Stimulated activated memory B cell treated with anti-CD40 and anti-IgM and Interleukin-4, amounts not matched to agents 10 μg/mL and 1 μg/mL and 100 μg/mL, for 72 hours (primary cell): ENCODE measurements around the gene IMMP2L.

Experiments
- ATAC-seq: fragments of 150-1000 bp; cut with Tn5 transposase; 2 replicates; pipeline ENCODE4 v1.10.0; 2021
- H3K27ac Mint-ChIP-seq: one replicate; pipeline ENCODE4 v1.8.0; 2022; ENCODE audit warnings: mild to moderate bottlenecking, mixed read lengths
- H3K27me3 Mint-ChIP-seq: one replicate; pipeline ENCODE4 v1.8.0; 2022; ENCODE audit warnings: mixed read lengths
- H3K36me3 Mint-ChIP-seq: one replicate; pipeline ENCODE4 v1.8.0; 2022; ENCODE audit warnings: mixed read lengths
- H3K4me1 Mint-ChIP-seq: one replicate; pipeline ENCODE4 v1.8.0; 2022; ENCODE audit warnings: mixed read lengths
- H3K4me3 Mint-ChIP-seq: one replicate; pipeline ENCODE4 v1.8.0; 2022; ENCODE audit warnings: mild to moderate bottlenecking, moderate library complexity, mixed read lengths
- H3K9me3 Mint-ChIP-seq: one replicate; pipeline ENCODE4 v1.8.0; 2022; ENCODE audit warnings: mixed read lengths

The IMMP2L gene

GRCh38 chr7:111098926-111099250 is 463.4 kb downstream of the IMMP2L start:
- peaks cover 10% of the 10 kb centered on the region for H3K4me1 Mint-ChIP-seq
- no peak overlapping the region for H3K27ac Mint-ChIP-seq
- no peaks in the 10 kb centered on the region for H3K9me3 Mint-ChIP-seq
- no peaks in the 10 kb centered on the region for H3K36me3 Mint-ChIP-seq
- H3K4me3 Mint-ChIP-seq = no peak overlapping the region
- no peak for ATAC-seq
- no peaks in the 10 kb centered on the region for H3K27me3 Mint-ChIP-seq

GRCh38 chr7:111098011-111098925 is 464.0 kb downstream of the IMMP2L start:
- Mint-ChIP-seq H3K36me3 (no peaks in the 10 kb centered on the region), H3K27ac (no peak overlapping the region), H3K9me3 (no peaks in the 10 kb centered on the region), H3K4me1 (peaks cover 4% of the 10 kb centered on the region), H3K4me3 (no peak overlapping the region), H3K27me3 (no peaks in the 10 kb centered on the region)
- peak; percentile 60 for ATAC-seq

- Mint-ChIP-seq H3K36me3 (no peaks in the 10 kb centered on the region), H3K9me3 (no peaks in the 10 kb centered on the region), H3K27ac (no peak overlapping the region), H3K4me1 (peaks cover 7% of the 10 kb centered on the region), H3K4me3 (no peak overlapping the region), H3K27me3 (no peaks in the 10 kb centered on the region)
- ATAC-seq = no peak
These were observed 465.3 kb downstream of the IMMP2L start for GRCh38 chr7:111096997-111097396.

GRCh38 chr7:111094419-111094818 is 467.9 kb downstream of the IMMP2L start:
- Mint-ChIP-seq H3K4me1 (peaks cover 14% of the 10 kb centered on the region), H3K27me3 (no peaks in the 10 kb centered on the region), H3K27ac (no peak overlapping the region), H3K4me3 (no peak overlapping the region), H3K9me3 (no peaks in the 10 kb centered on the region), H3K36me3 (no peaks in the 10 kb centered on the region)
- no peak for ATAC-seq

GRCh38 chr7:111093496-111093895 is 468.8 kb downstream of the IMMP2L start:
- H3K4me3 Mint-ChIP-seq = no peak overlapping the region
- H3K4me1 Mint-ChIP-seq = peaks cover 15% of the 10 kb centered on the region
- no peaks in the 10 kb centered on the region for H3K36me3 Mint-ChIP-seq
- no peaks in the 10 kb centered on the region for H3K27me3 Mint-ChIP-seq
- H3K9me3 Mint-ChIP-seq = no peaks in the 10 kb centered on the region
- H3K27ac Mint-ChIP-seq = no peak overlapping the region
- ATAC-seq = no peak

GRCh38 chr7:111092406-111093236 is 469.7 kb downstream of the IMMP2L start:
- peaks cover 21% of the 10 kb centered on the region for H3K4me1 Mint-ChIP-seq
- peak overlapping the region; percentile 22 for H3K27ac Mint-ChIP-seq
- ATAC-seq = no peak
- no peaks in the 10 kb centered on the region for H3K9me3 Mint-ChIP-seq
- no peak overlapping the region for H3K4me3 Mint-ChIP-seq
- no peaks in the 10 kb centered on the region for H3K27me3 Mint-ChIP-seq
- H3K36me3 Mint-ChIP-seq = no peaks in the 10 kb centered on the region

GRCh38 chr7:111091593-111092358 is 470.5 kb downstream of the IMMP2L start:
- H3K27me3 Mint-ChIP-seq = no peaks in the 10 kb centered on the region
- no peaks in the 10 kb centered on the region for H3K36me3 Mint-ChIP-seq
- peak overlapping the region; percentile 34 for H3K27ac Mint-ChIP-seq
- ATAC-seq = no peak
- H3K9me3 Mint-ChIP-seq = no peaks in the 10 kb centered on the region
- H3K4me3 Mint-ChIP-seq = no peak overlapping the region
- H3K4me1 Mint-ChIP-seq = peaks cover 21% of the 10 kb centered on the region

- no peaks in the 10 kb centered on the region for H3K27me3 Mint-ChIP-seq
- H3K27ac Mint-ChIP-seq = peak within 1 kb of the TSS; percentile 34
- H3K4me1 Mint-ChIP-seq = peaks cover 21% of the 10 kb centered on the region
- H3K9me3 Mint-ChIP-seq = no peaks in the 10 kb centered on the region
- H3K36me3 Mint-ChIP-seq = no peaks in the 10 kb centered on the region
- H3K4me3 Mint-ChIP-seq = no peak within 1 kb of the TSS
- ATAC-seq = no peak
These were observed 471.4 kb downstream of the IMMP2L start, which contains the start of gene LRRN3 for GRCh38 chr7:111090846-111091245. TSS of gene LRRN3 (plus strand) at chr7:111091127. CDS start at chr7:111122773, 31,646 bp downstream.

- Mint-ChIP-seq H3K27ac (no peak overlapping the region), H3K36me3 (no peaks in the 10 kb centered on the region), H3K27me3 (no peaks in the 10 kb centered on the region), H3K4me1 (peaks cover 28% of the 10 kb centered on the region), H3K4me3 (no peak overlapping the region), H3K9me3 (no peaks in the 10 kb centered on the region)
- ATAC-seq = no peak
These were observed 472.4 kb downstream of the IMMP2L start for GRCh38 chr7:111089822-111090426.

- H3K36me3 Mint-ChIP-seq = peaks cover 5% of the 10 kb centered on the region
- H3K27me3 Mint-ChIP-seq = no peaks in the 10 kb centered on the region
- H3K27ac Mint-ChIP-seq = peak overlapping the region; percentile 36
- no peak for ATAC-seq
- peaks cover 44% of the 10 kb centered on the region for H3K4me1 Mint-ChIP-seq
- no peaks in the 10 kb centered on the region for H3K9me3 Mint-ChIP-seq
- no peak overlapping the region for H3K4me3 Mint-ChIP-seq
These were observed 474.0 kb downstream of the IMMP2L start for GRCh38 chr7:111088328-111088727.

GRCh38 chr7:111086532-111086931 is 475.8 kb downstream of the IMMP2L start:
- peak; percentile 20 for ATAC-seq
- Mint-ChIP-seq H3K4me1 (peaks cover 50% of the 10 kb centered on the region), H3K9me3 (no peaks in the 10 kb centered on the region), H3K36me3 (peaks cover 5% of the 10 kb centered on the region), H3K27me3 (no peaks in the 10 kb centered on the region), H3K4me3 (no peak overlapping the region), H3K27ac (peak overlapping the region; percentile 91)

- Mint-ChIP-seq H3K27me3 (no peaks in the 10 kb centered on the region), H3K4me1 (peaks cover 48% of the 10 kb centered on the region), H3K36me3 (peaks cover 5% of the 10 kb centered on the region), H3K9me3 (no peaks in the 10 kb centered on the region), H3K27ac (peak overlapping the region; percentile 91), H3K4me3 (no peak overlapping the region)
- no peak for ATAC-seq
These were observed 476.9 kb downstream of the IMMP2L start for GRCh38 chr7:111085356-111085755.

GRCh38 chr7:111083413-111083812 is 478.9 kb downstream of the IMMP2L start:
- peak; percentile 99 for ATAC-seq
- Mint-ChIP-seq H3K36me3 (peaks cover 5% of the 10 kb centered on the region), H3K4me1 (peaks cover 47% of the 10 kb centered on the region)

GRCh38 chr7:111082351-111082750 is 479.9 kb downstream of the IMMP2L start:
- Mint-ChIP-seq H3K4me1 (peaks cover 42% of the 10 kb centered on the region), H3K9me3 (no peaks in the 10 kb centered on the region), H3K36me3 (peaks cover 5% of the 10 kb centered on the region), H3K27ac (peak overlapping the region; percentile 91), H3K27me3 (no peaks in the 10 kb centered on the region), H3K4me3 (no peak overlapping the region)
- ATAC-seq = no peak

More at GRCh38 chr7:111083413-111083812, 478.9 kb downstream of the IMMP2L start:
- H3K9me3 Mint-ChIP-seq = no peaks in the 10 kb centered on the region
- H3K27me3 Mint-ChIP-seq = no peaks in the 10 kb centered on the region
- peak overlapping the region; percentile 2 for H3K4me3 Mint-ChIP-seq
- peak overlapping the region; percentile 91 for H3K27ac Mint-ChIP-seq
